Measurements from ENCODE around the gene SUGCT. TPM values are rescaled to one million over a fixed set of nuclear protein-coding genes. Genes with fewer than 3 reads are reported as not detected.
"Not testable (repeated sequence)": the region's sequence is repeated elsewhere in the genome, so short reads cannot be mapped to it uniquely, and the experiment has no call there.

SUGCT gene
- polyA plus RNA-seq, 1 of the 3 experiments (the other 2 are of a cell fraction) = 53.7 TPM

DNA sequence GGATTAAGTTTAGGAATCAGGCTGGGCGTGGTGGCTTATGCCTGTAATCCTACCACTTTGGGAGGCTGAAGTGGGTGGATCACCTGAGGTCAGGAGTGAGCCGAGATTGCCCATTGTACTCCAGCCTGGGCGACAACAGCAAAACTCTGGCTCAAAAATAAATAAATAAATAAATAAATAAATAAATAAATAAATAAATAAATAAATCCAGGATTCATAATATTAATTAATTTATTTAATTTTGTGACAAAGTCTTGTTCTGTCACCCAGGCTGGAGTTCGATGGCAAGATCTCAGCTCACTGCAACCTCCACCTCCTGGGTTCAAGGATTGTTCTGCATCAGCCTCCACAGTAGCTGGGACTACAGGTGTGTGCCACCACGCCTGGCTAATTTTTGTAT is 4.2 kb downstream of the SUGCT start:
- ChIA-PET CTCF (no interaction called here), POLR2A (no interaction called here)
- Histone ChIP-seq H3K4me2 (no peak overlapping the region), H3F3A (replicated peaks; ENCODE audit: insufficient read depth) (peaks cover 10% of the 10 kb centered on the region), H4K20me1 (ENCODE audit: insufficient read depth) (no peaks in the 10 kb centered on the region), H3K4me1 (ENCODE audit: control insufficient read depth in 1 of 2, insufficient read depth in 2 of 2, low read depth in 1 of 2, low read length in 1 of 2) (no peaks in the 10 kb centered on the region), H3K9me3 (0 out of 2 replicates have a peak, but pooled peaks cover 3% of the 10 kb centered on the region), H3K4me3 (ENCODE audit: low read depth in 2 of 2, low read length in 1 of 2) (no peak overlapping the region), H2AFZ (ENCODE audit: low read depth) (no peak overlapping the region), H3K9ac (no peak overlapping the region), H3K36me3 (replicated peaks in 1 of 2; ENCODE audit: control insufficient read depth in 1 of 2, insufficient read depth in 2 of 2, low read length in 1 of 2) (no peaks in the 10 kb centered on the region), H3K27ac (ENCODE audit: low read depth in 2 of 2, low read length in 1 of 2) (no peak overlapping the region), H3K9me2 (no peaks in the 10 kb centered on the region), H3K79me2 (ENCODE audit: insufficient read depth) (peaks cover 5% of the 10 kb centered on the region), H3K27me3 (ENCODE audit: insufficient read depth) (no peaks in the 10 kb centered on the region)
- TF ChIP-seq FOXM1 (IDR thresholded peaks at IDR 0.05; ENCODE audit: low read depth) = no peak
- no peak for TF ChIP-seq MXI1 (IDR thresholded peaks at IDR 0.05; ENCODE audit: low read depth, low read length)
- no peak for TF ChIP-seq TCF12 (IDR thresholded peaks at IDR 0.05)
- TF ChIP-seq FOXJ3 (CRISPR knock-in tag; IDR thresholded peaks at IDR 0.05) = no peak
- TF ChIP-seq RAD21 (IDR thresholded peaks at IDR 0.05; ENCODE audit: low read length) = no peak
- TF ChIP-seq, protein P1, sequence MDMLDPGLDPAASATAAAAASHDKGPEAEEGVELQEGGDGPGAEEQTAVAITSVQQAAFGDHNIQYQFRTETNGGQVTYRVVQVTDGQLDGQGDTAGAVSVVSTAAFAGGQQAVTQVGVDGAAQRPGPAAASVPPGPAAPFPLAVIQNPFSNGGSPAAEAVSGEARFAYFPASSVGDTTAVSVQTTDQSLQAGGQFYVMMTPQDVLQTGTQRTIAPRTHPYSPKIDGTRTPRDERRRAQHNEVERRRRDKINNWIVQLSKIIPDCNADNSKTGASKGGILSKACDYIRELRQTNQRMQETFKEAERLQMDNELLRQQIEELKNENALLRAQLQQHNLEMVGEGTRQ (IDR thresholded peaks at IDR 0.05; ENCODE audit: borderline replicate concordance, low read depth, low read length) = no peak
- TF ChIP-seq MEF2A (IDR thresholded peaks at IDR 0.05; ENCODE audit: borderline replicate concordance, low read depth) = no peak
- TF ChIP-seq TEAD4 (IDR thresholded peaks at IDR 0.05; ENCODE audit: borderline replicate concordance, insufficient read depth) = no peak
- TF ChIP-seq, protein P2, sequence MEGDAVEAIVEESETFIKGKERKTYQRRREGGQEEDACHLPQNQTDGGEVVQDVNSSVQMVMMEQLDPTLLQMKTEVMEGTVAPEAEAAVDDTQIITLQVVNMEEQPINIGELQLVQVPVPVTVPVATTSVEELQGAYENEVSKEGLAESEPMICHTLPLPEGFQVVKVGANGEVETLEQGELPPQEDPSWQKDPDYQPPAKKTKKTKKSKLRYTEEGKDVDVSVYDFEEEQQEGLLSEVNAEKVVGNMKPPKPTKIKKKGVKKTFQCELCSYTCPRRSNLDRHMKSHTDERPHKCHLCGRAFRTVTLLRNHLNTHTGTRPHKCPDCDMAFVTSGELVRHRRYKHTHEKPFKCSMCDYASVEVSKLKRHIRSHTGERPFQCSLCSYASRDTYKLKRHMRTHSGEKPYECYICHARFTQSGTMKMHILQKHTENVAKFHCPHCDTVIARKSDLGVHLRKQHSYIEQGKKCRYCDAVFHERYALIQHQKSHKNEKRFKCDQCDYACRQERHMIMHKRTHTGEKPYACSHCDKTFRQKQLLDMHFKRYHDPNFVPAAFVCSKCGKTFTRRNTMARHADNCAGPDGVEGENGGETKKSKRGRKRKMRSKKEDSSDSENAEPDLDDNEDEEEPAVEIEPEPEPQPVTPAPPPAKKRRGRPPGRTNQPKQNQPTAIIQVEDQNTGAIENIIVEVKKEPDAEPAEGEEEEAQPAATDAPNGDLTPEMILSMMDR (IDR thresholded peaks at IDR 0.05) = no peak
- TF ChIP-seq RCOR1 (IDR thresholded peaks at IDR 0.05; ENCODE audit: low read length) = no peak
- TF ChIP-seq POLR2AphosphoS5 (IDR thresholded peaks at IDR 0.05; ENCODE audit: low read depth, low read length) = no peak
- TF ChIP-seq, protein P3, sequence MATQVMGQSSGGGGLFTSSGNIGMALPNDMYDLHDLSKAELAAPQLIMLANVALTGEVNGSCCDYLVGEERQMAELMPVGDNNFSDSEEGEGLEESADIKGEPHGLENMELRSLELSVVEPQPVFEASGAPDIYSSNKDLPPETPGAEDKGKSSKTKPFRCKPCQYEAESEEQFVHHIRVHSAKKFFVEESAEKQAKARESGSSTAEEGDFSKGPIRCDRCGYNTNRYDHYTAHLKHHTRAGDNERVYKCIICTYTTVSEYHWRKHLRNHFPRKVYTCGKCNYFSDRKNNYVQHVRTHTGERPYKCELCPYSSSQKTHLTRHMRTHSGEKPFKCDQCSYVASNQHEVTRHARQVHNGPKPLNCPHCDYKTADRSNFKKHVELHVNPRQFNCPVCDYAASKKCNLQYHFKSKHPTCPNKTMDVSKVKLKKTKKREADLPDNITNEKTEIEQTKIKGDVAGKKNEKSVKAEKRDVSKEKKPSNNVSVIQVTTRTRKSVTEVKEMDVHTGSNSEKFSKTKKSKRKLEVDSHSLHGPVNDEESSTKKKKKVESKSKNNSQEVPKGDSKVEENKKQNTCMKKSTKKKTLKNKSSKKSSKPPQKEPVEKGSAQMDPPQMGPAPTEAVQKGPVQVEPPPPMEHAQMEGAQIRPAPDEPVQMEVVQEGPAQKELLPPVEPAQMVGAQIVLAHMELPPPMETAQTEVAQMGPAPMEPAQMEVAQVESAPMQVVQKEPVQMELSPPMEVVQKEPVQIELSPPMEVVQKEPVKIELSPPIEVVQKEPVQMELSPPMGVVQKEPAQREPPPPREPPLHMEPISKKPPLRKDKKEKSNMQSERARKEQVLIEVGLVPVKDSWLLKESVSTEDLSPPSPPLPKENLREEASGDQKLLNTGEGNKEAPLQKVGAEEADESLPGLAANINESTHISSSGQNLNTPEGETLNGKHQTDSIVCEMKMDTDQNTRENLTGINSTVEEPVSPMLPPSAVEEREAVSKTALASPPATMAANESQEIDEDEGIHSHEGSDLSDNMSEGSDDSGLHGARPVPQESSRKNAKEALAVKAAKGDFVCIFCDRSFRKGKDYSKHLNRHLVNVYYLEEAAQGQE (IDR thresholded peaks at IDR 0.05; ENCODE audit: low read depth, low read length) = no peak
- no peak for TF ChIP-seq GABPA (IDR thresholded peaks at IDR 0.05; ENCODE audit: low read depth)
- TF ChIP-seq, protein P4, sequence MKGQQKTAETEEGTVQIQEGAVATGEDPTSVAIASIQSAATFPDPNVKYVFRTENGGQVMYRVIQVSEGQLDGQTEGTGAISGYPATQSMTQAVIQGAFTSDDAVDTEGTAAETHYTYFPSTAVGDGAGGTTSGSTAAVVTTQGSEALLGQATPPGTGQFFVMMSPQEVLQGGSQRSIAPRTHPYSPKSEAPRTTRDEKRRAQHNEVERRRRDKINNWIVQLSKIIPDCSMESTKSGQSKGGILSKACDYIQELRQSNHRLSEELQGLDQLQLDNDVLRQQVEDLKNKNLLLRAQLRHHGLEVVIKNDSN (IDR thresholded peaks at IDR 0.05; ENCODE audit: borderline replicate concordance, low read depth) = no peak
- no peak for TF ChIP-seq YY1 (IDR thresholded peaks at IDR 0.05; ENCODE audit: low read depth)
- TF ChIP-seq NFIC (IDR thresholded peaks at IDR 0.05; ENCODE audit: borderline replicate concordance) = no peak
- no peak for TF ChIP-seq CHD2 (IDR thresholded peaks at IDR 0.05; ENCODE audit: low read length, partially characterized antibody)
- TF ChIP-seq, protein P5, sequence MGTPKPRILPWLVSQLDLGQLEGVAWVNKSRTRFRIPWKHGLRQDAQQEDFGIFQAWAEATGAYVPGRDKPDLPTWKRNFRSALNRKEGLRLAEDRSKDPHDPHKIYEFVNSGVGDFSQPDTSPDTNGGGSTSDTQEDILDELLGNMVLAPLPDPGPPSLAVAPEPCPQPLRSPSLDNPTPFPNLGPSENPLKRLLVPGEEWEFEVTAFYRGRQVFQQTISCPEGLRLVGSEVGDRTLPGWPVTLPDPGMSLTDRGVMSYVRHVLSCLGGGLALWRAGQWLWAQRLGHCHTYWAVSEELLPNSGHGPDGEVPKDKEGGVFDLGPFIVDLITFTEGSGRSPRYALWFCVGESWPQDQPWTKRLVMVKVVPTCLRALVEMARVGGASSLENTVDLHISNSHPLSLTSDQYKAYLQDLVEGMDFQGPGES (IDR thresholded peaks at IDR 0.05; ENCODE audit: low read depth, low read length) = no peak
- no peak for TF ChIP-seq SIN3A (IDR thresholded peaks at IDR 0.05; ENCODE audit: borderline replicate concordance, low read depth, low read length)
- DNase-seq = no peak
- WGBS (ENCODE audit: low lambda C conversion rate) = 88% methylated on average over 5 of the region's 5 CpGs

DNA sequence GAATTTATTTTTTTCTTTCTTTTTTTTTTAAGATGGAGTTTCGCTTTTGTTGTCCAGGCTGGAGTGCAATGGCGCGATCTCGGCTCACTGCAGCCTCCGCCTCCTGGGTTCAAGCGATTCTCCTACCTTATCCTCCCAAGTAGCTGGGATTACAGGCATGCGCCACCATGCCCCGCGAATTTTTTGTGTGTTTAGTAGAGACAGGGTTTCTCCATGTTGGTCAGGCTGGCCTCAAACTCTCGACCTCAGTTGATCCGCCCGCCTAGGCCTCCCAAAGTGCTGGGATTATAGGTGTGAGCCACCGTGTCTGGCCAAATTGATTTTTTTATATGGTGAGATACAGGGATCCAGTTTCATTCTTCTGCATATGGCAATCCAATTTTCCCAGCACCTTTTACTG is 5.1 kb downstream of the SUGCT start:
- H3K9ac ChIP-seq; DNase-seq; CTCF ChIA-PET; H3K36me3 ChIP-seq (replicated peaks in 1 of 2; ENCODE audit: control insufficient read depth in 1 of 2, insufficient read depth in 2 of 2, low read length in 1 of 2); H2AFZ ChIP-seq (ENCODE audit: low read depth); H3K4me3 ChIP-seq (ENCODE audit: low read depth in 2 of 2, low read length in 1 of 2); H4K20me1 ChIP-seq (ENCODE audit: insufficient read depth); H3K4me1 ChIP-seq (ENCODE audit: control insufficient read depth in 1 of 2, insufficient read depth in 2 of 2, low read depth in 1 of 2, low read length in 1 of 2); H3K27ac ChIP-seq (ENCODE audit: low read depth in 2 of 2, low read length in 1 of 2); H3F3A ChIP-seq (replicated peaks; ENCODE audit: insufficient read depth); H3K27me3 ChIP-seq (ENCODE audit: insufficient read depth); H3K4me2 ChIP-seq; H3K79me2 ChIP-seq (ENCODE audit: insufficient read depth); H3K9me2 ChIP-seq; H3K9me3 ChIP-seq; POLR2A ChIA-PET: not testable (repeated sequence)
- WGBS (ENCODE audit: low lambda C conversion rate) = 95% methylated on average over 13 of the region's 13 CpGs

Data from SK-N-SH (cell line).